Femur (tissue), 1 donor: ENCODE results near the gene GUCA1C.

Experiments used
- DNase-seq: peaks from one replicate; pipeline ENCODE4 v3.0.0-alpha.2; 2017

The GUCA1C gene

GRCh38 chr3:108907194-108907593, 46.5 kb downstream of the GUCA1C start:
- DNase-seq, result no peak

GRCh38 chr3:108899530-108899929, 54.1 kb downstream of the GUCA1C start:
- no peak for DNase-seq

- DNase-seq, result no peak
Observed at GRCh38 chr3:108897883-108898282, 55.8 kb downstream of the GUCA1C start.

DNA sequence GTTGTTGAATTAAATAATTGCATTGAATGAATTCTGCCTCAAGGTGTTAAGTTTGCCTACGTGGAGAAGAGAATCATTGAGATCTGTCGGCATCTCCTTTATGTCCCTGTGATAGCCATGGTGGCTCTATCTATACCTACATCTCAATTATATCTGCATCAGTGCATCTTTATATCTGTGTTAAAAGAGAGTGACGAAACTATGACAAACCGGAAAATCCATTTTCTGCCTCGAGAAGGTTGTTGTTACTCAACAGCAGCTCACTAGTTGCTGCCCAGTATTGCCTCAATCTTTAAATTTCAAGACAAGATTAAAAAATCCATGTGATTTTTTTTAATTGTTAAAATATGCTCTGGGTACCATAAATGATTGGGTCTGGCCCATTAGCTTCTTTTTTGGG, 58.7 kb downstream of the GUCA1C start:
- DNase-seq, result no peak

- DNase-seq, result no peak
Observed at GRCh38 chr3:108891833-108892232, 61.8 kb downstream of the GUCA1C start.

DNA sequence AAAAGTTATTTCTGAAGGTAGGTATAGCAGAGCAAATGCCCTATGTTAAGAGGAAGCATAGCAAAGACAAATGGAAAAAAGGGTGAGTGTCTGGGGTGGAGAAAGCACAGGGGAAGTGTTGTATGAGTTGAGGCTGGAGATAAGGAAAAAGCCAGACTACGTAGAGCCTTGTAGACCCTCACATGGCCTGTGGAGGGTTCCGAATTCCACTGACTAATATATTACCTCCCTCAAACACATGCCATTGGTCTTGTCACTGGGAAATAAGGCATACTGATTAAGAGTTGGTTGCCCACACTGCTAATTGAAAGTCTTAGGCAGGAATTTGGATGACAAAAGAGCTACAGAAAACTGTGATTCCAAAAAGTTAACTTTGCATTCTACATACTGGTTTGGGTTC, 65.9 kb downstream of the GUCA1C start:
- DNase-seq, result no peak

DNA sequence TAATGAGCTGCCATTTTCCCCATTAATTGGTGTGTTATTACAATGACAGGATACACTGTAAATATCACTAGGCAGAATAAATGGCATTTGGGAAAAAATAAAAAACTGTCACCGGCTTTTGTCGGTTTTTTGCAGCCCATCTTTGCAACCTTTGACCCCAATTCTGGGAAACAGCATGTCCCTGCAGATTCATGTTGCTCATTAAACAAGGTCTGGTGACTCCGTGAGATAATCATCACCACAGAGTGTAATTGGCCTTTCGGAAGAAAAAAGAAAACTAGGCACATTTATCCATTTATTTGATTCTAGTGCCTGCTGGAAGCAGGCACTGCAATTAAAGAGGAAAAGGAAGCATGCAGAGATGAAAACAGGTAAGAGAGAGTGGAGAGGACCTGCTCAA, 66.6 kb downstream of the GUCA1C start:
- no peak for DNase-seq

DNA sequence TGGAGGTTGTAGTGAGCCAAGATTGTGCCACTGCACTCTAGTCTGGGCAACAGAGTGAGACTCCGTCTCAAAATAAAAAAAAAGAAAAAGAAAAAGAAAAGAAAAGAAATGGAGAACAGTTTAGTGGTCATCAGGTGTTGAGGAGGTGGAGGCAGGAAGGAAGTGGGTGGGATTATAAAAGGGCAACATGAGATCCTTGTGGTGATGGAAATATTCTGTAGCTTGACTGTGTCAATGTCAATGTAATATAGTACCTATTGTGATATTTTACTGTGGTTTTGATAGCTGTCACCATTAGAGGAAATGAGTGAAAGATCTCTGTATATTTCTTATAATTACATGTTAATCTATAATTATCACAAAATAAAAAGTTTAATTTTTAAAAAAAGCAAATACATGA, 70.3 kb downstream of the GUCA1C start:
- DNase-seq, result no peak

DNA sequence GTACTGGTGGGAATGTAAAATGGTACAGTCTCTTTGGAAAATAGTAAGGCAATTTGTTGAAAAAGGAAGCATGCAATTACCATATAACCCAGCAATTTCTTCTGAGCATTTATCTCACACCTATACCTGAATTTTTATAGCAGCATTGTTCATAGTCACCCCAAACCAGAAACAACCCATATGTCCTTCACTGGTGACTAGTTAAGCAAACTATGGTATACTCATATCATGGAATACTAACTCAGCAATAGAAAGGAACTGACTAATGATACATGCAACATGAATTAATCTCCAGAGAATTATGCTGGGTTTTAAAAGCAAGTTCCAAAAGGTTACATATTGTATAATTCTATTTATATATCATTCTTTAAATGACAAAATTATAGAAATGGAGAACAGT, 70.9 kb downstream of the GUCA1C start:
- DNase-seq, result no peak

GRCh38 chr3:108879915-108880314, 73.8 kb downstream of the GUCA1C start:
- no peak for DNase-seq

DNA sequence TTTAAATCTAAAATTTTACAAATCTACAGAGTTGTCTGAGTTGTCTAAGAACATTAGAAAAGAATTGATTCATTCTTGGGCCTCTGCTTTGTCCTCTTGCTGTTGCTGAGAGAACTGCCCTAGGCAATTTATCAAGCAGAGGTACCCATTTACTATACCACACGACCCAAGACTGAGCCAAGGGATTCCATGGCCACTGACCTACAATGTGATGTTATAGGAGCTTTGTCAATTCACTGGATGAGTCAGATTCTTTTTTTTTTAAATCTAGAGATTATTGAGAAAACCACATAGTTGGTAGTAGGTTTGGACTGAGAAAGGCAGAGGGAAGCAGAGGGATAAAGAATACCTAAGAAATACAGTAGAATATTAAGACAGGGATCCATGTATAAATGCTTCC, 75.8 kb downstream of the GUCA1C start:
- DNase-seq, result no peak

- no peak for DNase-seq
Observed at GRCh38 chr3:108863799-108864135, 89.9 kb downstream of the GUCA1C start.

- DNase-seq, result no peak
Observed at GRCh38 chr3:108862865-108863798, 90.5 kb downstream of the GUCA1C start.

DNA sequence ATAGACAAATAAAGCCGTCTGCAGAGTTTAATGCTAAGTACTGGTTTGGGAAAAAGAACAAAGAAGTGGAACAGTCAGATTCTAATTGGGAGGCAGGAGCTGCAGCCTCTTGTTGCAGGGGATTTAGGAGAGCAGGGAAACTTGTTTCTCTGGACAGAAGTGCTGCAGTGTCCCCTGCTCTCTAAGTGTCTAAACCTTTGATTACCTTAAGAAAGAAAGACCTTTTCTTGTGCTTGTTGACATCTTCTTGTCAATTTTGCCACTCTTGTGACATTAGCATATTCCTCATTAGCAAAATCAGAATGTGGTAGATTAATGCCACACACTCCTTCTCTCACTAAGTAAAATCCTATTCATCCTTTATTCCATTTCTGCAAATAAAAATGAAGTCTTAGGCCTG, 92.3 kb downstream of the GUCA1C start:
- DNase-seq, result no peak
